Liver (tissue), 3 donors: Measurements from ENCODE around the gene CEP135.

ENCODE experiments used
- FOXA1 ChIP-seq: IDR thresholded peaks from 2 replicates; pipeline ENCODE4 v1.6.1; 2016; ENCODE audit warnings: antibody characterized with exemption
- GABPA ChIP-seq, 2 donors: IDR thresholded peaks in 1 of 2; conservative IDR thresholded peaks in 1 of 2; 2 replicates each; pipeline ENCODE4 v1.6.1; 2016; ENCODE audit warnings: antibody characterized with exemption in 2 of 2, mild to moderate bottlenecking in 1 of 2, moderate library complexity in 1 of 2
- JUND ChIP-seq, 2 donors: IDR thresholded peaks; 2 replicates each; pipeline ENCODE4 v1.6.1; 2016; ENCODE audit warnings: antibody characterized with exemption in 2 of 2
- RAD21 ChIP-seq, 2 donors: IDR thresholded peaks; 2 replicates each; pipeline ENCODE4 v1.6.1; 2016; ENCODE audit warnings: antibody characterized with exemption in 2 of 2, mild to moderate bottlenecking in 2 of 2
- RXRA ChIP-seq, 2 donors: IDR thresholded peaks; 2 replicates each; pipeline ENCODE4 v1.6.1; 2017 to 2018; ENCODE audit warnings: antibody characterized with exemption in 2 of 2, mild to moderate bottlenecking in 1 of 2
- SP1 ChIP-seq: IDR thresholded peaks from 2 replicates; pipeline ENCODE4 v1.6.1; 2018; ENCODE audit warnings: antibody characterized with exemption, mild to moderate bottlenecking
- TAF1 ChIP-seq: conservative IDR thresholded peaks from 2 replicates; pipeline ENCODE4 v1.6.1; 2016; ENCODE audit warnings: antibody characterized with exemption, mild to moderate bottlenecking
- YY1 ChIP-seq: IDR thresholded peaks from 2 replicates; pipeline ENCODE4 v1.6.1; 2016; ENCODE audit warnings: antibody characterized with exemption, mild to moderate bottlenecking
- TF ChIP-seq, protein P1 (sequence below): fragments of 150-350 bp; IDR thresholded peaks from 2 replicates; pipeline ENCODE4 v1.5.1; 2017; ENCODE audit warnings: improper control_type of control experiment, low read depth, low read length; ENCODE audit not compliant: missing input control
- TF ChIP-seq, protein P2 (sequence below): IDR thresholded peaks from 2 replicates; pipeline ENCODE4 v1.6.1; 2016; ENCODE audit warnings: antibody characterized with exemption, mild to moderate bottlenecking
- TF ChIP-seq, protein P3 (sequence below): IDR thresholded peaks from 2 replicates; pipeline ENCODE4 v1.6.1; 2016; ENCODE audit warnings: antibody characterized with exemption
- TF ChIP-seq, protein P4 (sequence below): IDR thresholded peaks from 2 replicates; pipeline ENCODE4 v1.6.1; 2016; ENCODE audit warnings: antibody characterized with exemption
- donor health status: healthy.
- donor health status: healthy.

DNA sequence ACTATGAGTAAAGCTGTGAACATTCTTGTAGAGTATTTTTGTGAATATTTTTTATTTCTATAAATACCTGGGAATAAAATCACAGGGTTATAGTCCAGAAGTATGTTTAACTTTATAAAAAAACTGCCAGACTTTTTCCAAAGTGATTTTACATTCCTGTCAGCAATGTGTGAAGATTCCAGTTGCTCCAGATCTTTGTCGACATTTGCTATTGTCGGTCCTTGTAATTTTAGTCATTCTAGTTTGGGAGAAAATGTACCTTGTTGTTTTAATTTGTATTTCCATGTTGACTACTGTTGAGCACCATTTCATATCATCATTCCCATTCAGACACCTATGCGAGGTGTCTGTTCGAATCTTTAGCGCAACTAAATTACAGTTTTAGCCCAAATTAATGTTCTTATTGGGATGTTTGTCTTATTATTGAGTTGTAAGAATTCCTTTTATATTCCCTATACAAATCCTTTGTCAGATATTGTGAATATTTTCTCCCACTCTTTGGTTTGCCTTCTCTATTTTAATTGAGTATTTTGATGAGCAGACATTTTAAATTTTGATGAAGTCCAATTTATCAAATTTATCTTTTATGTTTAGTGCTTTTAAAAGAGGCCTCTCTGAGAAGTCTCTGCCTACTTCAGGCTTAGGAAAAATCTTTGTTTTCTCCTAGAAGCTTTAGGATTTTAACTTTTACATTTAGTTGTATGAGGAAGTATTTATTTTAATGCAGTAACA lies 2.6 kb downstream of the CEP135 start:
- TF ChIP-seq, protein P1, sequence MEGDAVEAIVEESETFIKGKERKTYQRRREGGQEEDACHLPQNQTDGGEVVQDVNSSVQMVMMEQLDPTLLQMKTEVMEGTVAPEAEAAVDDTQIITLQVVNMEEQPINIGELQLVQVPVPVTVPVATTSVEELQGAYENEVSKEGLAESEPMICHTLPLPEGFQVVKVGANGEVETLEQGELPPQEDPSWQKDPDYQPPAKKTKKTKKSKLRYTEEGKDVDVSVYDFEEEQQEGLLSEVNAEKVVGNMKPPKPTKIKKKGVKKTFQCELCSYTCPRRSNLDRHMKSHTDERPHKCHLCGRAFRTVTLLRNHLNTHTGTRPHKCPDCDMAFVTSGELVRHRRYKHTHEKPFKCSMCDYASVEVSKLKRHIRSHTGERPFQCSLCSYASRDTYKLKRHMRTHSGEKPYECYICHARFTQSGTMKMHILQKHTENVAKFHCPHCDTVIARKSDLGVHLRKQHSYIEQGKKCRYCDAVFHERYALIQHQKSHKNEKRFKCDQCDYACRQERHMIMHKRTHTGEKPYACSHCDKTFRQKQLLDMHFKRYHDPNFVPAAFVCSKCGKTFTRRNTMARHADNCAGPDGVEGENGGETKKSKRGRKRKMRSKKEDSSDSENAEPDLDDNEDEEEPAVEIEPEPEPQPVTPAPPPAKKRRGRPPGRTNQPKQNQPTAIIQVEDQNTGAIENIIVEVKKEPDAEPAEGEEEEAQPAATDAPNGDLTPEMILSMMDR, result no peak
- TF ChIP-seq, protein P2, sequence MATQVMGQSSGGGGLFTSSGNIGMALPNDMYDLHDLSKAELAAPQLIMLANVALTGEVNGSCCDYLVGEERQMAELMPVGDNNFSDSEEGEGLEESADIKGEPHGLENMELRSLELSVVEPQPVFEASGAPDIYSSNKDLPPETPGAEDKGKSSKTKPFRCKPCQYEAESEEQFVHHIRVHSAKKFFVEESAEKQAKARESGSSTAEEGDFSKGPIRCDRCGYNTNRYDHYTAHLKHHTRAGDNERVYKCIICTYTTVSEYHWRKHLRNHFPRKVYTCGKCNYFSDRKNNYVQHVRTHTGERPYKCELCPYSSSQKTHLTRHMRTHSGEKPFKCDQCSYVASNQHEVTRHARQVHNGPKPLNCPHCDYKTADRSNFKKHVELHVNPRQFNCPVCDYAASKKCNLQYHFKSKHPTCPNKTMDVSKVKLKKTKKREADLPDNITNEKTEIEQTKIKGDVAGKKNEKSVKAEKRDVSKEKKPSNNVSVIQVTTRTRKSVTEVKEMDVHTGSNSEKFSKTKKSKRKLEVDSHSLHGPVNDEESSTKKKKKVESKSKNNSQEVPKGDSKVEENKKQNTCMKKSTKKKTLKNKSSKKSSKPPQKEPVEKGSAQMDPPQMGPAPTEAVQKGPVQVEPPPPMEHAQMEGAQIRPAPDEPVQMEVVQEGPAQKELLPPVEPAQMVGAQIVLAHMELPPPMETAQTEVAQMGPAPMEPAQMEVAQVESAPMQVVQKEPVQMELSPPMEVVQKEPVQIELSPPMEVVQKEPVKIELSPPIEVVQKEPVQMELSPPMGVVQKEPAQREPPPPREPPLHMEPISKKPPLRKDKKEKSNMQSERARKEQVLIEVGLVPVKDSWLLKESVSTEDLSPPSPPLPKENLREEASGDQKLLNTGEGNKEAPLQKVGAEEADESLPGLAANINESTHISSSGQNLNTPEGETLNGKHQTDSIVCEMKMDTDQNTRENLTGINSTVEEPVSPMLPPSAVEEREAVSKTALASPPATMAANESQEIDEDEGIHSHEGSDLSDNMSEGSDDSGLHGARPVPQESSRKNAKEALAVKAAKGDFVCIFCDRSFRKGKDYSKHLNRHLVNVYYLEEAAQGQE, result no peak
- TF ChIP-seq, protein P3, sequence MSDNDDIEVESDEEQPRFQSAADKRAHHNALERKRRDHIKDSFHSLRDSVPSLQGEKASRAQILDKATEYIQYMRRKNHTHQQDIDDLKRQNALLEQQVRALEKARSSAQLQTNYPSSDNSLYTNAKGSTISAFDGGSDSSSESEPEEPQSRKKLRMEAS, result no peak
- TF ChIP-seq TAF1 (no peak), FOXA1 (no peak), RAD21 (IDR thresholded peaks at IDR 0.05) (no peak), SP1 (no peak), YY1 (no peak), GABPA (IDR thresholded peaks at IDR 0.05 in 1 of 2, conservative IDR thresholded peaks at IDR 0.05 in 1 of 2) (no peak), RXRA (IDR thresholded peaks at IDR 0.05) (no peak), JUND (IDR thresholded peaks at IDR 0.05) (no peak)
- TF ChIP-seq, protein P4, sequence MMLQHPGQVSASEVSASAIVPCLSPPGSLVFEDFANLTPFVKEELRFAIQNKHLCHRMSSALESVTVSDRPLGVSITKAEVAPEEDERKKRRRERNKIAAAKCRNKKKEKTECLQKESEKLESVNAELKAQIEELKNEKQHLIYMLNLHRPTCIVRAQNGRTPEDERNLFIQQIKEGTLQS, result no peak
